Tibial artery (tissue), 4 donors: Measurements from ENCODE around the gene ITGAE.

Experiments
- DNase-seq, 2 donors: peaks; one replicate each; pipeline ENCODE4 v3.0.0-alpha.2; 2019
- H3K27ac ChIP-seq, 2 donors: fragments of 200-600 bp; sonication (generic) in 1 of 2; 1 replicate in 1 of 2; 2 replicates in 1 of 2; pipeline ENCODE4 v1.5.1; 2018 to 2019; ENCODE audit warnings: mild to moderate bottlenecking in 1 of 2
- H3K27me3 ChIP-seq, 2 donors: fragments of 200-600 bp; sonication (generic) in 1 of 2; one replicate each; pipeline versions ENCODE4 v1.5.1 to v1.6.0; 2016 to 2019
- H3K36me3 ChIP-seq, 3 donors: fragments of 200-600 bp; sonication (generic) in 2 of 3; one replicate each; pipeline ENCODE4 v1.5.1; 2016 to 2019; ENCODE audit warnings: mild to moderate bottlenecking in 2 of 3
- H3K4me1 ChIP-seq, 4 donors: fragments of 200-600 bp; sonication (generic) in 2 of 4; 1 replicate in 3 of 4; 2 replicates in 1 of 4; pipeline ENCODE4 v1.5.1; 2016 to 2019
- H3K4me3 ChIP-seq, 2 donors: fragments of 200-600 bp; sonication (generic) in 1 of 2; 1 replicate in 1 of 2; 2 replicates in 1 of 2; pipeline ENCODE4 v1.5.1; 2018 to 2019; ENCODE audit warnings: mild to moderate bottlenecking in 2 of 2
- H3K9me3 ChIP-seq, 3 donors: fragments of 200-600 bp; sonication (generic) in 1 of 3; one replicate each; pipeline ENCODE4 v1.5.1; 2016 to 2019
- CTCF ChIP-seq, 2 experiments: fragments of 200-600 bp in 1 of 2; fragments of 450-650 bp in 1 of 2; IDR thresholded peaks; one replicate each; pipeline ENCODE4 v1.5.1; 2017 to 2019; ENCODE audit warnings: antibody characterized with exemption in 2 of 2, mild to moderate bottlenecking in 1 of 2, moderate library complexity in 1 of 2
- intact Hi-C: fragments of 100-400 bp; cut with DNase I; formaldehyde crosslinking; loops from one replicate; pipeline ENCODE4 v1.15.0; 2023; ENCODE audit warnings: low total_unique reads

ITGAE gene

DNA sequence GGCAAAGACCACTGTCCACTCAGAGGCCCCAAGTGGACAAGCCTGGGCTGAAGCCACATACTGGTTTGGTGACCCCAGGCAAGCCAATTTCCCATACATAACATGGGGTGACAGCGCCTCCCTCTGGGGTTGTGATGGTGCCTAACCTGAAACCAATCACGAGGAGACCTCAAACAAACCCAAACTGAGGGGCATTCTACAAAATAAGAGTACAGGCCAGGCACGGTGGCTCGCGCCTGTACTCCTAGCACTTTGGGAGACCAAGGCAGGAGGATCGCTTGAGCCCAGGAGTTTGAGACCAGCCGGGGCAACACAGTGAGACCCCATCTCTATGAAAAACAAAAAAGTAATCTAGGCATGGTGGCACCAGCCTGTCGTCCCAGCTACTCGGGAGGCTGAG is 108.6 kb downstream of the ITGAE start:
- DNase-seq, result no peak
- H3K4me3 ChIP-seq, result no peak overlapping the region
- H3K27ac ChIP-seq, result no peak overlapping the region
- no peaks in the 10 kb centered on the region for H3K36me3 ChIP-seq
- intact Hi-C loops, result no loop called here
- peaks cover 13 to 76% of the 10 kb centered on the region in 2 donors for H3K27me3 ChIP-seq
- no peaks in the 10 kb centered on the region for H3K9me3 ChIP-seq
- peaks cover 4 to 22% (median 16%) of the 10 kb centered on the region in 4 donors for H3K4me1 ChIP-seq
- TF ChIP-seq CTCF (IDR thresholded peaks at IDR 0.05), result no peak

GRCh38 chr17:3691617-3692067 is 109.3 kb downstream of the ITGAE start:
- no peak for DNase-seq
- TF ChIP-seq CTCF (IDR thresholded peaks at IDR 0.05), result no peak
- Histone ChIP-seq H3K27ac (no peak overlapping the region), H3K36me3 (no peaks in the 10 kb centered on the region), H3K27me3 (peaks cover 13 to 69% of the 10 kb centered on the region in 2 donors), H3K4me3 (no peak overlapping the region), H3K4me1 (peaks cover 4 to 20% (median 15%) of the 10 kb centered on the region in 4 donors), H3K9me3 (no peaks in the 10 kb centered on the region)
- intact Hi-C loops, result no loop called here

DNA sequence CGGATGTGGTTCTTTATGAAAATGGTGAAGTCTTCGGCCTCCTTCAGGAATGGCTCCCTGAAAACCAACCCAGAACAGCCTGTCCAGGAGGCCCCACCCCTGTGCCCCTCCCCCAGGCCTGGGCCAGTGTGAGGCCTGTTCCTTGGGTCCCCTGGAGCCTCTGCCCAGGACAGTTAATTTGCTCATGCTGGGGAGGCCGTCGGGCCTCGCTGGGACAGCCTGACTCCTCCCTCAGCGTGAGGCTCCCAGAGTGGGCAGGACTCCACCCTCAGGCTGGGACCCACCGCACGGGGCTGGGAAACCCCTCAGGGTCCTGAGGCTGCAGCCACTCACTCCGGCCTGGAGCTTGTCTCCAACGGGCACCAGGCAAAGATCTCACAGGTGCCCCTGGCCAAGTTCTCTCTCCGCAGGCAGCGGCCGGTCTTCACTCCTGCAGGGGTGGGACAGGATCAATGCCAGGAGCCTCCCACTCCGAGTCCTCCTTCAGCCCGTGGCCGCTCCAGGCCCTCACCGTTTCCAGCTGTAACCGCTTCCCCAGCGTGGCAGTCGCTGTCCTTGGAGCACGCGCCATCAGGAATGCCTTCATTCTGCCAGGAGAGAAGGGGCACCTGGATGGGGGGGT is 110.8 kb downstream of the ITGAE start:
- H3K4me3 ChIP-seq, result no peak overlapping the region
- no peaks in the 10 kb centered on the region for H3K36me3 ChIP-seq
- H3K27ac ChIP-seq, result no peak overlapping the region
- peaks cover 6 to 58% of the 10 kb centered on the region in 2 donors for H3K27me3 ChIP-seq
- peaks cover 0 to 5% (median 4%) of the 10 kb centered on the region in 4 donors for H3K4me1 ChIP-seq
- no peaks in the 10 kb centered on the region for H3K9me3 ChIP-seq
- DNase-seq, result no peak
- no peak for TF ChIP-seq CTCF (IDR thresholded peaks at IDR 0.05)
- intact Hi-C loops, result no loop called here

DNA sequence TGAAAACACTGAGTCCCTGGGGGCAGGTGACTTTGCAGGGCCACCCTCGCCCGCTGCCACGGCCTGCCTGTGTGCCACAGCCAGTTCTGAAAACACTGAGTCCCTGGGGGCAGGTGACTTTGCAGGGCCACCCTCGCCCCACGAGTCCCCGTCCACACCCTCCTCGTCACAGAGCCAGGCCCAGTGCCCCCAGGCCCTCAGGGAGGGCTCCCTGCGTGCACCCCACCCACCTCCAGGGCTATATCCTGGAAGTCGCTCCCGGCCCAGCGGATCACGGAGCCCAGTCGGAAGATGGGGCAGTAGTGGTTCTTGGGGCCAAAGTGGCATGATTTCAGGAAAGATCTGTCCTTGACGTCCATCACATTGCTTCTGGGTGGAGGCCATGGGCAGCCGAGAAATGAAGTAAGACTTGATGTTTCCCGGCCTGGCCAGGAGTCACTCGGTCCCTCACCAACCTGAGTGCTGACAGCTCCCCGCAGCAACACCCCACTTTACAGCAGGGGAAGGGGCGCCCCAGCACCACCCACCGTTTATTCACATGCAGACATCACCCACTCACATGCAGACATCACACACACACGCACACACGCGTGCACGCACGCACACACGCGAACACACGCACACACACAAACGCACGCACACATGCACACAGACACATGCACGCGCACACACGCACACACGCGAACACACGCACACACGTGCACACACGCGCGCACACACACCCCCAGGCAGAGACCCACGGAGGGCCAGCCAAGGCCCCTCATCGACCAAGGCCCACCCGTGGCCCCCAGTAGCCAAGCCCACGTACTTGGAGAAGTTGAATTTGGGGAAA is 111.5 kb downstream of the ITGAE start:
- intact Hi-C loops, result no loop called here
- Histone ChIP-seq H3K9me3 (no peaks in the 10 kb centered on the region), H3K4me3 (no peak overlapping the region), H3K4me1 (no peaks in the 10 kb centered on the region), H3K27ac (no peak overlapping the region), H3K27me3 (peaks cover 0 to 55% of the 10 kb centered on the region in 2 donors), H3K36me3 (no peaks in the 10 kb centered on the region)
- DNase-seq, result no peak
- no peak for TF ChIP-seq CTCF (IDR thresholded peaks at IDR 0.05)

DNA sequence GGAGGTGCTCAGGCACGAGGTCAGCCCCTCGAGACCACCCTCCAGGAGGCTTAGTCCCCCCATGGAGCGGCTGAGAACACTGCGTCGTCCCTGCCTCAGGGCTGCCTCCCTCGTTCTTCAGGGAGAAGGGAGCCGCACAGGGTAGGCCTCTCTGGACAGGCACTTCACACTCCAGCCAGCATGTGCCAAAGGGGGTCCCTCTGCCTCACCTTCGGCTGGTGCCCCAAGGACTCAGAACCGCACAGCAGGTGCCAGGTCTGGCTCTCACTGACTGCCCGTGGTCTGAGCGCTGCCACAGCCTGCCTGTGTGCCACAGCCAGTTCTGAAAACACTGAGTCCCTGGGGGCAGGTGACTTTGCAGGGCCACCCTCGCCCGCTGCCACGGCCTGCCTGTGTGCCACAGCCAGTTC is 112.1 kb downstream of the ITGAE start:
- DNase-seq, result no peak
- no peaks in the 10 kb centered on the region for H3K4me1 ChIP-seq
- no peaks in the 10 kb centered on the region for H3K36me3 ChIP-seq
- intact Hi-C loops, result no loop called here
- no peak overlapping the region for H3K27ac ChIP-seq
- peaks cover 0 to 59% of the 10 kb centered on the region in 2 donors for H3K27me3 ChIP-seq
- TF ChIP-seq CTCF (IDR thresholded peaks at IDR 0.05), result no peak
- no peak overlapping the region for H3K4me3 ChIP-seq
- H3K9me3 ChIP-seq, result no peaks in the 10 kb centered on the region
